NCI-H69 (cell line): ENCODE results near the gene TRA2B.
A peak's percentile ranks its signal among the peaks of the same experiment; 100 is the strongest.
"Not testable (repeated sequence)": the region's sequence is repeated elsewhere in the genome, so short reads cannot be mapped to it uniquely, and the experiment has no call there.

ENCODE experiments used
- DNase-seq: peaks from one replicate; lab custom pipeline; 2025; lab: John Stamatoyannopoulos, UW

TRA2B gene

GRCh38 chr3:185927501-185928200 lies 10.2 kb downstream of the TRA2B start:
- no peak for DNase-seq

DNA sequence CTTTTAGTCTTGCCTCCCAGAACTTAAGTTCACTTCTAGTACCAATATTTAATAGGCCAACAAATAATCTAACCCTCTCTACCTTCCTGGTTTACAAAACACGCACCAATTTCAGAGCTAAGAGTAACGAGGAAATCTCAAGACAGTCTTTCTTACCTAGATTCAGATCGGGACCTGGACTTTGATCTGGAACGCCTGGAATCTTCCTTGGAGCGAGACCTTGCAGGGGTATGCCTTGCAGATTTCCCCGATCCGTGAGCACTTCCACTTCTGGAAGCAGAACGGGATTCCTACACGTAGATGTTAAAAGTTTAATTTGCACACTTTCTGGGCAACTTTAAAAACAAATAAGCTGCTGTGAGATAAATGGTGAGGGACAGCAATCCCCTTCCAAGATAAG lies 11.4 kb downstream of the TRA2B start:
- no peak for DNase-seq

DNA sequence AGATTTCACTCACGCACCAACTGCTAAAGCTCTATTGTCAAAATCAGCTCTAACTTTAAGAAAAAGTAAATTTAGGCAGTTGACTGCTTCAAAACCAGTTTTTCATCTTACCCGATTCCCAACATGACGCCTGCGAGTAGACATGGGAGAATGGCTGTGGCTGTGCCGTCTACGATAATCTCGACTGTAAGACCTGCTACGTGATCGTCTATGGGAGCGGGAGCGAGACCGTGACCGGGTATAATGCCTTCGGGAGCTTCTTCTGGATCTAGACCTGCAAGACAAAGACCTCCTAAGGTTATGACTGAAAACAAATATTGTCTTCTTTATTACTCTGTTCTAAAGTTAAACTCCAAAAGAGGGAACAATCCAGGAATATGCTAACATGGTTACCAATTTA lies 12.5 kb downstream of the TRA2B start:
- DNase-seq = no peak

- DNase-seq = no peak
These were observed 13.4 kb downstream of the TRA2B start for GRCh38 chr3:185924375-185924774.

DNA sequence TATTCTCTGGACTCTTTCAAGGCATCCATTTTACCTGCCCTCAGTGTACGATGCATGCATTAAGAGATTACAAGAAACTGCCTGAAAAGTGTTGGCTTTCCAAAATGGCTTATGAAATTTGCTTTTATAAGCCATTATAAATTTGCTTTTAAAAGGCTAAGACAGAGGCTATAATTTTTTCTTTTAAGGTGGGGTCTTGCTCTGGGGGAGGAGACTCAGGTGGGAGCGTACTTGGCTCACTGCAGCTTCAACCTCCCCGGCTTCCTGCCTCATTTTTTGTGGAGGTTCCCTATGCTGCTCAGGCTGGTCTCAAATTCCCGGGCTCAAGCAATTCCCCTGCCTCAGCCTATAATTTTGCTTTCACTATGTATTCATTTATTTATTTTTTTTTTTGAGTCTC lies 17.6 kb downstream of the TRA2B start:
- no peak for DNase-seq

DNA sequence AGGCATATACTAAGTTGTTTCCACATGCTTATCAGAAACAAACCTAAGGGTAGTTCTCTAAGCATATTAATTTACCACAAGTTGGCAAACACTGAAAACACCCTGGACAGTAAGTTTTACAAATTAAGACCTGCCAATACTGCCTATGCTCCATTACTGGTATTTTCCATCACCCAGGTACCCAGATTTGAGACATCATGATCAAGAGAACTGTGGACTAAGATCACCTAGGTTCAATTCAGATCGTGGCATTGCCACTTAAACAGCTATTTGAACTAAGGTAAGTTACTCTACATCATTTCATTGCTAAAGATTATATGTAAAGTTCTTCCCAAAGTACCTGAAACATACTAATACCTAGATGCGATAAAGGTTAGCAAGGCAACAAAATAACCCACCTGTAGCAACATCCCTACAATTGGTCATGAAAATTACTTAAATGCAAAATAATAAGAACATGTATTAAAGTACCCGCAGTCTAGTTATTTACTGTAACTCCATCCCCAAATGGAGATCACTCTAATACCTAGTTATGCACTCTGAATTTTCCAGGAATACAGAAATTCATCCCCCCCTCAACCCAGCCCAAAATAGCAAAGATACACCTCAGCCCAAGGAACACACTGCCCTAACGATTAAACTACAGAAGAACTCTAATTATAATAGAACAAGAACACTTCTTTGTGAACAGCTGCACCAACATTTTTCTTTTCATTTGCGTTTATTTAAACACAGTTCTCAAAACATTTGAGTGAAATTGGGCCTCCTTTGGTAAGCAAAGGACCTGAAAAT lies 21.6 kb downstream of the TRA2B start:
- DNase-seq = no peak

GRCh38 chr3:185915642-185916041 lies 22.2 kb downstream of the TRA2B start:
- no peak for DNase-seq

DNA sequence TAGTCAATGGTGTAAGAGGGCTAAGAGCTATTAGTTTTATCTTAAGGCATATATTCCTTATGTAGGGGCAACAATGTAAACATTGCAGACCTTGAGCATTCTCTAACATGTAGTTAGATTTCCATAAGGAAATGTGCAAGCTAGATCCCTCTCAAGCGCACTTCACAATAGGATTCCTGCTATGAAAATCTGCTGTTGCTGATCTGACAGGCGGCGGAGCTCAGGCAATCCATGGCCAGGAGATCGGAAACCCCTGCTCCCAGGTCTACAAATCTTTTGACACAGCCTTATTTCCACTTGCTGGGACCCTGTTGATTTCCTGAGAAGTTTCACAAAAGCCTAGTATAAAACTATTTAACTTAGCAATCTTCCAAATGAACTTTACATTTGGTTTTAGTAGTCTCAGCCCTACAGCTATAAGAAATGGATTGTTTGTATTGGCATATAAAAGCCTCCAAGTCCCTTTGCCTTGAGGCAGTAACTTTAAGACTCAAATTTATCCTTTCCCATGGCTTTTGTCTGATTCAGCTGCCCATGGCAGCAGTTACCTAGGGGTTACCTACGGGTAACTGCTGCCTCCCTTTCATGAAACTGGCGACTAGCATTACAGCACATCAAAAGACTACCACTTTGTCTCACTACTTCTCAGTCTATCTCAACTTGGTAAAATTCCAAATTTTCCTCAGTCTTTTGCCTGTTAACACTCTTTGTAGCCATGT lies 22.7 kb downstream of the TRA2B start:
- no peak for DNase-seq

GRCh38 chr3:185912929-185913901 lies 24.6 kb downstream of the TRA2B start:
- peak; percentile 28 for DNase-seq

DNA sequence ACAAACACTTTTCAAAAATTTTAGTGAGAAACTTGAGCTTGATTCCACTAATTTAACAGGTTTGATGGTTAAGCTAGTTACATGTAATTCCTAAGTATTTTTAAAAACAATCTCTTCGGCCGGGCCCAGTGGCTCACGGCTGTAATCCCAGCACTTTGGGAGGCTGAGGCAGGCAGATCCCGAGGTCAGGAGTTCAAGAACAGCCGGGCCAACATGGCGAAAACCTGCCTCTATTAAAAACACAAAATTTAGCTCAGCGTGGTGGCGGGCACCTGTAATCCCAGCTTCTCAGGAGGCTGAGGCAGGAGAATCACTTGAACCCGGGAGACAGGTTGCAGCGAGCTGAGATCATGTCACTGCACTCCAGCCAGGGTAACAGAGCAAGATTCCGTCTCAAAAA lies 25.3 kb downstream of the TRA2B start:
- DNase-seq = no peak

- not testable (repeated sequence) for DNase-seq
These were observed 26.8 kb downstream of the TRA2B start for GRCh38 chr3:185911076-185911448.

DNA sequence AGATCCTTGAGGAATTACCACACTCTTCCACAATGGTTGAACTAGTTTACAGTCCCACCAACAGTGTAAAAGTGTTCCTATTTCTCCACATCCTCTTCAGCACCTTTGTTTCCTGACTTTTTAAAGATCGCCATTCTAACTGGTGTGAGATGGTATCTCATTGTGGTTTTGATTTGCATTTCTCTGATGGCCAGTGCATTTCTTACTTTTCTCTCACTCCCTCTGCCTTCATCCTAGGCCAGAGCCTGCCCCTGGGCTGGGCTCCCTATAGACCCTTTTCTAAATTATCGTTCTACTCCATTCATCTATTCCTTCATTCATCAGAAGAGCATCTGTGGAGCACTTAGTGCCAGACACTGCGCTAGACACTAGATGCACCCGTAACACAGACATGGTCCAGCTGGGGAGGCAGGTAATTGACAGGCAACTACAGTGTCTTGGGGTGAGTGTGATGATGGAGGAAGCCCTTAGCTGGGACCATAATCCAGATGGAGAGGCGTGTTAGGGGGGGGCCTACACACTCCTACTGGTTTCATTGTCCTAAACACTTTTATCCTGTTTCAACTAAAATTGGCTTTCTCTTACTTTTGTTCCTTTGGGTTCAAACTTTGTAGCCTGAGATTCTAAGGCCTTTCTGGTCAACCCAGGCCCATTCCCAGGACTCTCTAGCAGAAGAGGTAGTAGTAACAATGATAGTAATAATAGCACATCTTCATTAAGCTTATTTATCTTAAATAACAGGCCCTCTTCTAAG lies 27.3 kb downstream of the TRA2B start:
- DNase-seq = not testable (repeated sequence)

DNA sequence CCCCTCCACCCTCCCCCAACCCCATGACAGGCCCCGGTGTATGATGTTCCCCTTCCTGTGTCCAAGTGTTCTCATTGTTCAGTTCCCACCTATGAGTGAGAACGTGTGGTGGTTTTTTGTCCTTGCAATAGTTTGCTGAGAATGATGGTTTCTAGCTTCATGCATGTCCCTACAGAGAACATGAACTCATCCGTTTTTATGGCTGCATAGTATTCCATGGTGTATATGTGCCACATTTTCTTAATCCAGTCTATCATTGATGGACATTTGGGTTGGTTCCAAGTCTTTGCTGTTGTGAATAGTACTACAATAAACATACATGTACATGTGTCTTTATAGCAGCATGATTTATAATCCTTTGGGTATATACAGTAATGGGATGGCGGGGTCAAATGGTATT lies 27.9 kb downstream of the TRA2B start:
- DNase-seq = not testable (repeated sequence)

GRCh38 chr3:185900228-185900627 lies 37.6 kb downstream of the TRA2B start:
- DNase-seq = peak; percentile 35

DNA sequence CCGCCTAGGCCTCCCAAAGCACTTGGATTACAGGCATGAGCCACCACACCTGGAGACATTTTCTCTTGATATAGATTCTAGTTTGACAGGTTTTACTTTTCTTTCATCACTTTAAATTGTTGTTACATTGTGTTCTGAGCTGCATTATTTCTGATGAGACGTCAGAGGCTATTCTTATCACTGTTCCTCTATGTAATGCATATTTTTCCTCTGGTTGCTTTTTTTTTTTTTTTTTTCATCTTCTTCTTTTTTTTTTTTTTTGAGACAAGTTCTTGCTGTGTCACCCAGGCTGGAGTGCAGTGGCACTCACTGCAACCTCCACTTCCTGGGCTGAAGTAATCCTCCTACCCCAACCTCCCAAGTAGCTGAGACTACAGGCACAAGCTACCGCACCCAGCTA lies 41.2 kb downstream of the TRA2B start:
- DNase-seq = no peak

DNA sequence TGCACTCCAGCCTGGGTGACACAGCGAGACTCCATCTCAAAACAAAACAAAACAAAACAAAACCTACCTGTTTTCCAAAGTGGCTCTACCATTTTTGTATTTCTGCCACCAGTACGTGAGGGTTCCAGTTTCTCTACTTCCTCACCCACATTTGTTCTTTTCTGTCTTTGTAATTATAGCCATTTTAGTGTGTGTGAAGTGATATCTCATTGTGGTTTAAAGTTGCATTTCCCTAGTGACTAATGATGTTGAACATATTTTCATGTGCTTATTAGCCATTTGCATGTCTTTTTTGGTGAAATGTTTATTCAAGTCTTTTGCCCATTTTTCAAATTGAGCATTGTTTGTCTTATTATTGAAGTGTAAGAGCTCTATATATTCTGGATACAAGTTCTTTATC lies 50.7 kb downstream of the TRA2B start:
- no peak for DNase-seq

DNA sequence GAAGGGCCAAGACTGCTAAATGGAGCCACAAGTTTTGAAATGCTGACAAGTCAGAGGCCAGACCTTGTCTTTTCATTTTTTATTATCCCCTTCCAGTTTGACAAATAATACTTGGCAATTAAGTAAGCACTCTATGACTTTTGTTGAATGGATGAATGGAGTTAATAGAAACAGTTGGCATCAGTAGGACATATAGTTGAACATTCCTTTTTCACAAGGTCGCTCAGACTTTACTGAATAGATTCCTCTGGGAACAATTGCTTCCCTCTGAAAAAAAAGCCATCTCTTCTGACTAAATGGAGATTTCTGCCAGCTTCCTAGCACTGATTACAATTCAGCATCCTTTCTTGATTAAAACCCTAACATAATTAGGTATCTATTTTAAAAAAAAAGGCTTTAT lies 53.2 kb downstream of the TRA2B start:
- DNase-seq = no peak

GRCh38 chr3:185881926-185882325 lies 55.9 kb downstream of the TRA2B start:
- no peak for DNase-seq

- DNase-seq = no peak
These were observed 57.2 kb downstream of the TRA2B start for GRCh38 chr3:185880600-185880999.

DNA sequence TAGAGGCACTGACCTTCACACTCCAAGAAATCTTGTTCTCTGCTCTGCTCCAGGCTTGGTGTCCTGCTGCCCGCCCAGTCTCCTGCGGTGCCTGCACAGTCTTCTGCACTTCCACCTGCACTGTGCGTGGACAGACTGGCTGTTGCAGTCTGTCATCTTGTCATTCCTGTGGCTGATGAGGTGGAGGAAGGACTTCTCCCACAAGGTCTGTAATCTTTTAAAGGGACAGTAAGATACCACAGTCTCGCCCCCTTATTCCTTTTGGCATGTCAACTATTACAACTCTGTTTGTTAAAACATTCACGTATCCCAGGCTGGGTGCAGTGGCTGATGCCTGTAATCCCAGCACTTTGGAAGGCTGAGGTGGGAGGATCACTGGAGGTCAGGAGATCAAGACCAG lies 58.9 kb downstream of the TRA2B start:
- DNase-seq = no peak

GRCh38 chr3:185874119-185874518 lies 63.7 kb downstream of the TRA2B start:
- no peak for DNase-seq
